ENCODE results near the gene C9orf50. TPM values are rescaled to one million over a fixed set of nuclear protein-coding genes. Genes with fewer than 3 reads are reported as not detected.

C9orf50 gene
- total RNA-seq, 1 donor from 2014 or later = not detected

- TF ChIP-seq CTCF (IDR thresholded peaks at IDR 0.05; ENCODE audit: insufficient read depth, low read length, poor library complexity, severe bottlenecking) = no peak
- DNase-seq (ENCODE audit: low read depth) = no peak
- no peaks in the 10 kb centered on the region for H3K36me3 ChIP-seq (ENCODE audit: control insufficient read depth, insufficient read depth, low read length)
- H3K27me3 ChIP-seq (ENCODE audit: control insufficient read depth, insufficient read depth, low read length) = no peaks in the 10 kb centered on the region
- peak overlapping the region; percentile 80 for H3K4me3 ChIP-seq (ENCODE audit: low read depth, low read length)
Observed at GRCh38 chr9:129626625-129627284, 5.9 kb upstream of the C9orf50 start.

GRCh38 chr9:129626079-129626624 is 5.3 kb upstream of the C9orf50 start, which contains the start of gene NTMT1:
Gene NTMT1 (plus strand): TSS chr9:129626163. CDS start chr9:129632704, 6,541 bp downstream.
- Histone ChIP-seq H3K36me3 (ENCODE audit: control insufficient read depth, insufficient read depth, low read length) (no peaks in the 10 kb centered on the region), H3K4me3 (ENCODE audit: low read depth, low read length) (peak within 1 kb of the TSS; percentile 80), H3K27me3 (ENCODE audit: control insufficient read depth, insufficient read depth, low read length) (no peaks in the 10 kb centered on the region)
- TF ChIP-seq CTCF (IDR thresholded peaks at IDR 0.05; ENCODE audit: insufficient read depth, low read length, poor library complexity, severe bottlenecking) = no peak
- DNase-seq (ENCODE audit: low read depth) = no peak

GRCh38 chr9:129624947-129625346 is 4.0 kb upstream of the C9orf50 start:
- Histone ChIP-seq H3K36me3 (ENCODE audit: control insufficient read depth, insufficient read depth, low read length) (no peaks in the 10 kb centered on the region), H3K27me3 (ENCODE audit: control insufficient read depth, insufficient read depth, low read length) (no peaks in the 10 kb centered on the region), H3K4me3 (ENCODE audit: low read depth, low read length) (no peak overlapping the region)
- no peak for TF ChIP-seq CTCF (IDR thresholded peaks at IDR 0.05; ENCODE audit: insufficient read depth, low read length, poor library complexity, severe bottlenecking)
- DNase-seq (ENCODE audit: low read depth) = no peak

- TF ChIP-seq CTCF (IDR thresholded peaks at IDR 0.05; ENCODE audit: insufficient read depth, low read length, poor library complexity, severe bottlenecking) = peak; percentile 84
- H3K27me3 ChIP-seq (ENCODE audit: control insufficient read depth, insufficient read depth, low read length) = no peaks in the 10 kb centered on the region
- no peaks in the 10 kb centered on the region for H3K36me3 ChIP-seq (ENCODE audit: control insufficient read depth, insufficient read depth, low read length)
- DNase-seq (ENCODE audit: low read depth) = no peak
- no peak overlapping the region for H3K4me3 ChIP-seq (ENCODE audit: low read depth, low read length)
Observed at GRCh38 chr9:129624168-129624759, 3.4 kb upstream of the C9orf50 start.

GRCh38 chr9:129623331-129623730 is 2.4 kb upstream of the C9orf50 start:
- Histone ChIP-seq H3K27me3 (ENCODE audit: control insufficient read depth, insufficient read depth, low read length) (no peaks in the 10 kb centered on the region), H3K4me3 (ENCODE audit: low read depth, low read length) (no peak overlapping the region), H3K36me3 (ENCODE audit: control insufficient read depth, insufficient read depth, low read length) (no peaks in the 10 kb centered on the region)
- no peak for TF ChIP-seq CTCF (IDR thresholded peaks at IDR 0.05; ENCODE audit: insufficient read depth, low read length, poor library complexity, severe bottlenecking)
- DNase-seq (ENCODE audit: low read depth) = no peak
